Measurements from ENCODE around the gene HOXB1.

- TF ChIP-seq GATA3 (IDR thresholded peaks at IDR 0.05; ENCODE audit: low read depth, low read length), result no peak
- TF ChIP-seq GATA2 (IDR thresholded peaks at IDR 0.05; ENCODE audit: low read depth, low read length), result no peak
These were observed 14.2 kb upstream of the HOXB1 start, which contains the start of gene HOXB2 for GRCh38 chr17:48545022-48545375.
